ENCODE results near the gene GLCE.

GLCE gene

DNA sequence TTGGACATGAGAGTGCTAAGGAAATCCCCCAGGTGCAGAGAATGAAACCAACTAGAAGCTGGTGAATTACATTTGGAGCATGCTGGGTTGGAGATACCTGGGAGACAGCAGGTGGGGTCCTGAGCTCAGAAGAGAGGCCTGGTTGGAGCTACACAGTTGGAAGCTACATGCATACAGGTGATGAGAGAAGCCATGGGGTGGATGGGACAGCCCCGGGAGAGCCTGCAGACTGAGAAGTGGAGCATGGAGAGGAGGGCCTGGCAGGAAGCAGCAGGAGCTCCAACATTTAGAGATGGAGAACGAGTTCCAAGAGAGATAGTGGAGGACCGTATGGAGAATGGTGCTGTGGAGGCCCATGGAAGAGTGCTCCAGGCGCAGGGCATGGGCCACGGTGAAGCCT lies 148.5 kb downstream of the GLCE start:
- H3K9ac ChIP-seq (ENCODE audit: low read length): no peak overlapping the region
- no peak overlapping the region for H3K4me3 ChIP-seq (ENCODE audit: low read length)
- no peaks in the 10 kb centered on the region for H3K27me3 ChIP-seq (ENCODE audit: control insufficient read depth, insufficient read depth, low read length)
- no peaks in the 10 kb centered on the region for H3K36me3 ChIP-seq (ENCODE audit: control insufficient read depth, insufficient read depth, low read length)
- no peaks in the 10 kb centered on the region for H3K4me1 ChIP-seq (ENCODE audit: control insufficient read depth, insufficient read depth, low read length)
- no peaks in the 10 kb centered on the region for H3K9me3 ChIP-seq (ENCODE audit: control insufficient read depth, low read length)

DNA sequence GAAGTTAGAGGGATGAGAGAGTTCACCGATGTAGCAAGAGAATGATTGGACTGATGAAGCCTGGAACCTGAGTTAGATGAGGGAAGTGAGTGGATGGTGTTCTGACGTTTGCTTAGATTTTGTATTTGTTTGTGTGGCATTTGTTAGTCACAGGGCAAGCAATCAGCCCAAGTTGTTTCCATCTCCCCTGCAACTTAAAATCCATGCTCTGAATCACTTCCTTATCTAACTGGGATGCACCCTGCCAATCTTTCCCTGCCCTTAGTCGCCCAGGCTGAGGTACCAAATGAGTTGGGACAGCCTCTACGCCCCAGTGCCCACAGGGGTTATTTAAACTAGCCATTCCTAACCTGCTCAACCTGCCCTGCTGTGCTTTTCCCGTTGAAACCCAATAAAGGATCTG lies 150.9 kb downstream of the GLCE start:
- Histone ChIP-seq H3K4me3 (ENCODE audit: low read length) (no peak overlapping the region), H3K9ac (ENCODE audit: low read length) (no peak overlapping the region), H3K36me3 (ENCODE audit: control insufficient read depth, insufficient read depth, low read length) (no peaks in the 10 kb centered on the region), H3K4me1 (ENCODE audit: control insufficient read depth, insufficient read depth, low read length) (no peaks in the 10 kb centered on the region), H3K9me3 (ENCODE audit: control insufficient read depth, low read length) (no peaks in the 10 kb centered on the region), H3K27me3 (ENCODE audit: control insufficient read depth, insufficient read depth, low read length) (no peaks in the 10 kb centered on the region)

DNA sequence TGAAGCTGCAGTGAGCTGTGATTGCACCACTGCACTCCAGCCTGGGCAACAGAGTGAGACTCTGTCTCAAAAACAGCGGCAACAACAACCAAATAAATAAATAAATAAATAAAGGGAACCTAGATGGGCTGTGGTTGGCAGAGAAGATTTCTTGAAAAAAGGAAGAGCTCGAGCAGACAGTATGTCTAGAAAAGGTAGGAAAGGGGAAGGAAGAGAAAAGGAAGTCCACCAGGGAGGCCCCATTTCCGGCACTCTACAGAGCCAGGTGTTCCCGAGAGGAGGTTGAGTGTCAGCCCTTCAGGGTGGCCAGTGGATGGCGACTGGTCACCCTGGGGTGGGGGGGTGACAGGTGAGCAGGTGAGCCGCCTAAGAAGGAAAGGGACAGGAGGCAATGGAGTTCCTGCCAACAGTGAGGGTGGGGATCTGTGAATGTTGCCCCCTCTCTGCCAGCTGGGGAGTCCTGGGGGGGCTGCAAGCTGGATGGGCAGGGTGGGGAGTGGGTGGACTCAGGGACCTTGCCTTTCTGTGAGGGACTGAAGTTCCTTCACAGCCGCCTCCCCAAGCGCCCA lies 153.1 kb downstream of the GLCE start:
- no peaks in the 10 kb centered on the region for H3K27me3 ChIP-seq (ENCODE audit: control insufficient read depth, insufficient read depth, low read length)
- no peak overlapping the region for H3K9ac ChIP-seq (ENCODE audit: low read length)
- no peaks in the 10 kb centered on the region for H3K9me3 ChIP-seq (ENCODE audit: control insufficient read depth, low read length)
- no peaks in the 10 kb centered on the region for H3K36me3 ChIP-seq (ENCODE audit: control insufficient read depth, insufficient read depth, low read length)
- H3K4me3 ChIP-seq (ENCODE audit: low read length): no peak overlapping the region
- H3K4me1 ChIP-seq (ENCODE audit: control insufficient read depth, insufficient read depth, low read length): no peaks in the 10 kb centered on the region

DNA sequence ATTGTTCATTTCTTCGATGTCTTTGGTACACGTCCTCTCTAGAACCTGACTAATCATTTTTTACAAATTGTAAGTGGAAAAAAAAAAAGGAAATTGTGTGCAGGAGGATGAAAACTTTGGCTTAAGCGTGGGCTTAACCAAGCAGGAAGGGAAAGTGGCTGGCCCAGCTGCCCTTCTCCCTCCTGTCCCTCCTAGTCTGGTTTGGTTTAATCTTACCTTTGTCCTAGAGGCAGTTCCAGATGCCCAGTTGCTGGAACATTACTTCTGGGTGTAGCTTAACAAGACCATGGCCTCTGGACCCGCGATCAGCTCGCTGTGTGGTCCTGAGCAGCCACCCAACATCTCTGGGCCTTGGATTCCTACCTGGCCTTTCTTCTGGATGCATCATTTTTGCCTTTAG lies 153.7 kb downstream of the GLCE start:
- Histone ChIP-seq H3K9ac (ENCODE audit: low read length) (no peak overlapping the region), H3K36me3 (ENCODE audit: control insufficient read depth, insufficient read depth, low read length) (no peaks in the 10 kb centered on the region)

DNA sequence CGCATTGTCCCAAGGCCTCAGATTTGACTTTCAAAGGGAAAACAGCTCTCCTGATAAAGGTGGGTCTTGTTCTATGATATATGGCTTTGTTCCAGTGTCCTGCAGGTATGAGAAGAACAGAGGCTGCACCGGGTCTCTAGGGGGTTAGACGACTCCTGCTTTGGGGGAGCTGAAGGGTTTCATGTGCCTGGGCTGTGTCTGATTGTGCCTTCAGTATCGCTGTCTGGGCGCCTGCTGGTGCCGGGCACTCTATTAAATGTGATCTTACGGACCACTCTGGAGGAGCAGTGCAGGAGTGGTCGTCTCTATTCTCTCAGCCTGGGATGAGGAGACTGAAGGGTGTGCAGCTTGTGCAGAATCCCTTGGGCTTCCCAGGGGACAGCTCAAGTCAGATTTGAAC lies 154.3 kb downstream of the GLCE start:
- H3K27me3 ChIP-seq (ENCODE audit: control insufficient read depth, insufficient read depth, low read length): no peaks in the 10 kb centered on the region
- no peak overlapping the region for H3K9ac ChIP-seq (ENCODE audit: low read length)
- H3K36me3 ChIP-seq (ENCODE audit: control insufficient read depth, insufficient read depth, low read length): no peaks in the 10 kb centered on the region
- H3K4me1 ChIP-seq (ENCODE audit: control insufficient read depth, insufficient read depth, low read length): no peaks in the 10 kb centered on the region
- no peaks in the 10 kb centered on the region for H3K9me3 ChIP-seq (ENCODE audit: control insufficient read depth, low read length)
- H3K4me3 ChIP-seq (ENCODE audit: low read length): no peak overlapping the region

More for the DNA sequence above, 153.7 kb downstream of the GLCE start:
- Histone ChIP-seq H3K4me1 (ENCODE audit: control insufficient read depth, insufficient read depth, low read length) (no peaks in the 10 kb centered on the region), H3K27me3 (ENCODE audit: control insufficient read depth, insufficient read depth, low read length) (no peaks in the 10 kb centered on the region), H3K9me3 (ENCODE audit: control insufficient read depth, low read length) (no peaks in the 10 kb centered on the region), H3K4me3 (ENCODE audit: low read length) (no peak overlapping the region)

DNA sequence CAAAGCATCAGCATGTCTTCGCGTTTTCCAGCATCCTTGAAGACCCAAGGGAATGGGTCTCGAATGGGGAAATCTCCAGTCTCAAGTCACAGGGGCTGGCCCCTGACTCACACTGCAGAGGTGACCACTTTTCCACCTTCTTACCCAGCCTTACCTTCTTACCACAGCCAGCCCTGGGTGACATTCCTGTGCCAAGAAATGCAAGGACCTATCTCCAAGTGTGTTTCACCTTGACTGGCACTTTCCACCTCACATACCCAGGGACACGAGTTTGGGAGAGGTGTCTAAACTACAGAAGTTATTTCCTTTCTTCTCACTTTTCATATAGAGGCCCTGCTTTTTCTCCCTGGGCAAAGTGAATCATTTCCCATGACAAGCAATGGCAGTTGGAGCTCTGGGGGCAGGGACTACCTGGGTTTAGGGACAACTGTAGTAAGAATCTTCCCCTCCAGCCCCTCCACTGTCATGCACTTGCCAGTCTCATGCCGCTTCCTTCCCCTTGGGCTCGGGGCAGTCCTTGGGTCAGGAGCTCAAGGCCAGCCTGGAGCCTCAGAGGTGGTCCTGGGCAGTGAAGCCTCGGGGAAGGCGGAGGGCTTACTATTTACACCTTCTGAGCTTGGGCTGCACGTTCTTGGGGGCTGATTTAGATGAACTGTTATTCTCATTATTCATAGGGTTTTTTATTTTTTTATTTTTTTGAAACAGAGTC lies 155.1 kb downstream of the GLCE start:
- Histone ChIP-seq H3K4me1 (ENCODE audit: control insufficient read depth, insufficient read depth, low read length) (no peaks in the 10 kb centered on the region), H3K9me3 (ENCODE audit: control insufficient read depth, low read length) (no peaks in the 10 kb centered on the region), H3K9ac (ENCODE audit: low read length) (no peak overlapping the region), H3K27me3 (ENCODE audit: control insufficient read depth, insufficient read depth, low read length) (peaks cover 4% of the 10 kb centered on the region), H3K4me3 (ENCODE audit: low read length) (no peak overlapping the region), H3K36me3 (ENCODE audit: control insufficient read depth, insufficient read depth, low read length) (no peaks in the 10 kb centered on the region)

DNA sequence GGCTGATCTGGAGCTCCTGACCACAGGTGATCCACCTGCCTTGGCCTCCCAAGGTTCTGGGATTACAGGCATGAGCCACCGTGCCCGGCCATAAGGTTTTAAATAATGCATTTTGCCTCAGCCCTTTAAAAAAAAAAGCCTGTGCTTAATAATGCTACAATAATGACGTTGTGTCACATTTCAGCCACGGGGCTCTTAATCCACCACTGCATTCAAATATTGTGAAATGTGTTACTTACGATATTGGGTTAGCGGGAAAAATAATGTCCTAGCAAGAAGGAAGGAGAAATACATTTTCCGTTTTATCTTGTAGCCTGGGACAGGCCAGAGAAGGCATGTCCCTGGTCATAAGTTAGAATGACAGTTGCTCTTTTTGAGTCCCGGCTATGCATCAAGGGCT lies 155.9 kb downstream of the GLCE start:
- Histone ChIP-seq H3K4me3 (ENCODE audit: low read length) (no peak overlapping the region), H3K9me3 (ENCODE audit: control insufficient read depth, low read length) (no peaks in the 10 kb centered on the region), H3K36me3 (ENCODE audit: control insufficient read depth, insufficient read depth, low read length) (no peaks in the 10 kb centered on the region), H3K27me3 (ENCODE audit: control insufficient read depth, insufficient read depth, low read length) (peaks cover 4% of the 10 kb centered on the region), H3K4me1 (ENCODE audit: control insufficient read depth, insufficient read depth, low read length) (no peaks in the 10 kb centered on the region), H3K9ac (ENCODE audit: low read length) (no peak overlapping the region)

DNA sequence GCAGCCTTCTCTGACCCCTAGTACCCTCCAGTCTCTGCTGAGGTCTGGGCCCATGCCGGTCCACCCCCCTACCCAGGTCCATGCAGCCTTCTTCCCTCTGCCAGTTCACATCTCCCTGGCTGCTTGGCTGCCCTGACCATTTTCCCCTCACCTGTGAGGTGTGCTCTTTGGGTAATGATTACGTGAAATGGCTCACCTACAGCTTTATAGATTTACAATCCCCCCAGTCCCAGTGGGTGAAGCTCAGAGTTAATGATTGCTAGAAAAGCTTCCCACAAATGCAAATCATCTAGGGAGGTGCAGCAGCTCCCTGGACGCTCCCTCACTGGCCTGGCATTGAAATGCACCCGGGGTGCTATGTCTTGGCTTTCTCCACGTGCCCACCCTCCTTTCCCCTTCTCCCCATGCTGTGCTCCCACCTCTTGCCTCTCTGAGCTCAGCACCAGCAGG lies 157.0 kb downstream of the GLCE start:
- Histone ChIP-seq H3K4me1 (ENCODE audit: control insufficient read depth, insufficient read depth, low read length) (no peaks in the 10 kb centered on the region), H3K27me3 (ENCODE audit: control insufficient read depth, insufficient read depth, low read length) (peaks cover 4% of the 10 kb centered on the region), H3K9ac (ENCODE audit: low read length) (no peak overlapping the region), H3K9me3 (ENCODE audit: control insufficient read depth, low read length) (no peaks in the 10 kb centered on the region), H3K36me3 (ENCODE audit: control insufficient read depth, insufficient read depth, low read length) (no peaks in the 10 kb centered on the region), H3K4me3 (ENCODE audit: low read length) (no peak overlapping the region)

DNA sequence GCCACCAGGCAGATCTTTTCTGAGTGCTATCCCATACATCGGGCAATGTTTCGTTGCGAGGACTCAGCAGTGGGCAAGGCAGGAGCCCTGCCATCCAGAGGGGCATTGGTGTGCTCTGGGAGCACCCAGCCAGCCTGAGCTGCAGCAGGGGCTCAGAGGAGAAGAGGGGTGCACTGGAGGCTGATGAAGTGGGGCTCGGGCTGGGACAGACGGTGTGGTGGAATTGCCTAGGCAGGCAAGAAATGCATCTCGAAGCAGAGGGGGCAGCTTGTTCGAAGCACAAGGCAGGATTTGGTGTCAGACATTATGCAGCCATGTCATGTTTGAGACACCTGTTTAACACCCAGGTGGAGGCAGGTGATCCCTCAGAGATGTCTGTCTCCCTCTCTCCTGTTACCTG lies 157.6 kb downstream of the GLCE start:
- H3K4me3 ChIP-seq (ENCODE audit: low read length): no peak overlapping the region
- H3K27me3 ChIP-seq (ENCODE audit: control insufficient read depth, insufficient read depth, low read length): peaks cover 4% of the 10 kb centered on the region
- H3K4me1 ChIP-seq (ENCODE audit: control insufficient read depth, insufficient read depth, low read length): no peaks in the 10 kb centered on the region
- H3K36me3 ChIP-seq (ENCODE audit: control insufficient read depth, insufficient read depth, low read length): no peaks in the 10 kb centered on the region
- H3K9ac ChIP-seq (ENCODE audit: low read length): no peak overlapping the region
- H3K9me3 ChIP-seq (ENCODE audit: control insufficient read depth, low read length): no peaks in the 10 kb centered on the region

DNA sequence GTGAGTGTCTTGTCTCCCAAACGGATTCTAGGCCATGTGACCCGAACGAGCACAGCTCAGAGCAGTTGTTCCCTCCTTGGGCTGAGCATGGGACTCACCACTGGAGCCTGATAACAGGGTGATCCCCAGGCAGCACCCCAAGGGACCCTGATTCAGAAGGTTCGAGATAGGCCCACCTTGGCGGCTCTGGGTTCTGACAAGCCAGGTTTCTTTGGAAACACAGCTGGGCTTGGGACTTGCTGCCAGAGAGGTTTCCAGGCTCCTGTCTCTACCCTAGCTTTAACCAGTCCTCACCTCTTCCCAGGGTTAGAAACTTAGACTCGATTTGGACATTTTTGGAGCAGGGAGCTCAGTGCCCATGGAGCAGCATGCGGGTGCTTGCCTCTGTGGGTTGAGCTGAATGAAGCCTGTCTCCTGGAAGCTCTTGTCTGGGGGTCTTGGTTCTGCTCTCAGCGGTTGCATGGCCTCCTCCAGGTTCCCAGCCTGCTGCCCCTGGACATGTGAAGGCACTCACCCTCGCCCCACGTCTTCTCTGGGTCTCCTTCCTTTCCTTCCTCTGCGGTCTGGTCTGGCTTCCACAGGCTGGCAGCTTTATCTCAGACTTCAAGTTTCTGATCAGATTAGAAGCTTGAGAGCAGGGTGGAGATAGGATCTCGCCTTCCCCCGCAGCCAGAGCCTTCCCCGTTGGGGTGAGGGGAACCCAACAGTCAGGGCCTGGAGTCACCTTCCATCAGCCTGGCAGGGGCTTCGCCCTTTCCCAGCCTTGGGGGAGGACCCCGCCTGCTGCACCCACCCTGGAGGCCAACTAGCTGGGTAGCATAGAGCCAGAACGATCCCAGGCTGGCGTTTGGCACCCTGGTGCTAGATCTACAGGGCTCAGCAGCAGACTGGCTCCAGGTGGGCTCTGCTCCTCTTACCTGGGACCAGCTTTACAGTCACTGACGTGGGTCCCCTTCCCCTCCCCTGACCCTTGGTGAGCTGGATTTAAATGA lies 159.2 kb downstream of the GLCE start:
- Histone ChIP-seq H3K4me1 (ENCODE audit: control insufficient read depth, insufficient read depth, low read length) (no peaks in the 10 kb centered on the region), H3K27me3 (ENCODE audit: control insufficient read depth, insufficient read depth, low read length) (peaks cover 4% of the 10 kb centered on the region), H3K36me3 (ENCODE audit: control insufficient read depth, insufficient read depth, low read length) (no peaks in the 10 kb centered on the region), H3K9me3 (ENCODE audit: control insufficient read depth, low read length) (no peaks in the 10 kb centered on the region), H3K4me3 (ENCODE audit: low read length) (no peak overlapping the region), H3K9ac (ENCODE audit: low read length) (no peak overlapping the region)

DNA sequence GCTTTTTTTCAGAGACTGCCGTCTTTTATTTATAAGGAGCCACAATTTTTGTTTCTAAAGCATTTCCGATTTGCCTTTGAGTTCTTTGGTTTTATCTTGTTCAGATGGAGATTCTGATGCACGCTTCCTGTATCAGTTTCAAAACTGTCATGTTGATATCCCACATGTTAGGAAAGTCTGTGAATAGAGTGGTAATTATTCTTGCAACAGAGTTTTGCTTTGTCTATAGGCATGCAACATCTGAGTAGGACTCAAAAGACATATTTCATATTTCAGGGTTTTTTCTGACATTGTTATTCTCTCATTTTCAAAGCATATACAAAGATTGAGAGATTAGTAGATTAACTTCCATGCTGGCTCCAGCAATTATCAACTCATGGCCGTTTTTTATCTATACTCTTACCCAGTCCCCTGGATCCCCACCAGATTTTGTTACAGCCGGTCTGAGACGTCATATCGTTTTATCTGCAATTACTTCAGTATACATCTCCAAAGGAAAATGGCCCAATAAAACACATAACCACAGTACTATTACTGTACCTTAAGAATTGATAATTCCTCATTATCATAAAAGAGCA lies 160.6 kb downstream of the GLCE start:
- Histone ChIP-seq H3K4me1 (ENCODE audit: control insufficient read depth, insufficient read depth, low read length) (no peaks in the 10 kb centered on the region), H3K9me3 (ENCODE audit: control insufficient read depth, low read length) (no peaks in the 10 kb centered on the region), H3K4me3 (ENCODE audit: low read length) (no peak overlapping the region), H3K36me3 (ENCODE audit: control insufficient read depth, insufficient read depth, low read length) (no peaks in the 10 kb centered on the region), H3K9ac (ENCODE audit: low read length) (no peak overlapping the region), H3K27me3 (ENCODE audit: control insufficient read depth, insufficient read depth, low read length) (peaks cover 7% of the 10 kb centered on the region)
